ENCODE results near the gene AREG. TPM values are rescaled to one million over a fixed set of nuclear protein-coding genes. Genes with fewer than 3 reads are reported as not detected.

The AREG gene
- total and polyA plus RNA-seq, 2 donors from 2014 or later = 11.8 TPM; not detected in 1

DNA sequence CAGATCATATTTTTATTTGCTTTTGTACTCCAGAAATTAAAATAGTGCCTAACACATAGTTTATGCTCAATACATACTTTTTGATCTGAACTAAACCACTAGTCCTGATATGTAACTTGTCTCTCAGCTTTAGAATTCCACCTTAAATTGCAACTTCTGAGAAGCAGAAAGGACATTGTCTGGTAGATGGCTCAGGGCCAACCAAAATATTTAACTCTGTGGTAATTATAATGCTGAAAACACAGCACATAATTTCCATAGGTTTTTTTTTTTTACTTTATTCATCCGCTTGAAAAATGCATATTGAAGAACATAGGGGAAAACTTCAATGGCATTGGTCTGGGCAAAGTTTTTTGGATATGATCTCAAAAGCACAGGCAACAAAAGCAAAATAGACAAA, 59.3 kb downstream of the AREG start:
- FAIRE-seq (no peak), DNase-seq (peak in 2 of 5 donors; percentile 4 to 29)
- Histone ChIP-seq H3K4me1 (ENCODE audit: control insufficient read depth in 2 of 3, insufficient read depth in 2 of 3, low read depth in 1 of 3, low read length in 3 of 3) (no peaks in the 10 kb centered on the region), H3K9ac (ENCODE audit: low read length in 3 of 3) (no peak overlapping the region), H3K9me3 (ENCODE audit: control insufficient read depth in 2 of 3, insufficient read depth in 1 of 3, low read length in 3 of 3) (peaks cover 0 to 5% (median 0%) of the 10 kb centered on the region in 3 donors), H3K36me3 (ENCODE audit: control insufficient read depth in 2 of 3, insufficient read depth in 3 of 3, low read length in 3 of 3) (no peaks in the 10 kb centered on the region), H3K4me3 (ENCODE audit: low read length in 3 of 3) (no peak overlapping the region), H3K27me3 (ENCODE audit: control insufficient read depth, insufficient read depth, low read length) (no peaks in the 10 kb centered on the region), H3K27ac (ENCODE audit: low read depth in 2 of 2, low read length in 2 of 2) (no peak overlapping the region)
- intact Hi-C loops (cut with DNase I) = no loop called here
- TF ChIP-seq CTCF (IDR thresholded peaks at IDR 0.05; ENCODE audit: borderline replicate concordance, extremely low read depth, insufficient read depth) = no peak

Other genes starting within 250 kb of the AREG start
- 1.6 TPM for gene EPGN, start 136.7 kb upstream of the AREG start, total RNA-seq
- gene EPGN, start 136.7 kb upstream of the AREG start, polyA plus RNA-seq (ENCODE audit: insufficient read depth, low read depth, low replicate concordance) = not detected
- 0.44 TPM for gene EREG, start 80.0 kb upstream of the AREG start, total RNA-seq
- not detected for gene EREG, start 80.0 kb upstream of the AREG start, polyA plus RNA-seq (ENCODE audit: insufficient read depth, low read depth, low replicate concordance)

Measured in kidney (tissue), 14 donors.